Frontal cortex (tissue), 4 donors: ENCODE measurements around the gene KLHL29. TPM values are rescaled to one million over a fixed set of nuclear protein-coding genes. Genes with fewer than 3 reads are reported as not detected.

Experiments
- DNase-seq, 2 donors: peaks; one replicate each; pipeline ENCODE4 v3.0.0; 2012; ENCODE audit warnings: low spot score in 2 of 2
- FAIRE-seq: peaks from 2 replicates; lab custom pipeline; 2012; peaks lifted over from hg19 to GRCh38; lab: Jason Lieb, UNC
- total RNA-seq: library from RNA; depleted of rRNA; stranded (reverse); fragments of >200 nt; gene quantifications from one replicate; pipeline ENCODE4 v1.2.3, GENCODE V29; 2014
- donor health status: control.
- donor health status: control.
- donor health status: control.

Gene KLHL29
- total RNA-seq, 1 donor from 2014 or later: 14.3 TPM

- FAIRE-seq (no peak), DNase-seq (no peak)
These were observed 289.1 kb downstream of the KLHL29 start for GRCh38 chr2:23673830-23674679.

- FAIRE-seq (no peak), DNase-seq (no peak)
These were observed 290.5 kb downstream of the KLHL29 start for GRCh38 chr2:23675506-23675905.

GRCh38 chr2:23677836-23678235 lies 292.9 kb downstream of the KLHL29 start:
- FAIRE-seq: no peak
- DNase-seq: no peak

- no peak for FAIRE-seq
- no peak for DNase-seq
These were observed 294.1 kb downstream of the KLHL29 start for GRCh38 chr2:23679044-23679443.

- DNase-seq (no peak), FAIRE-seq (no peak)
These were observed 296.0 kb downstream of the KLHL29 start for GRCh38 chr2:23680951-23681350.

GRCh38 chr2:23681356-23682140 lies 296.6 kb downstream of the KLHL29 start:
- FAIRE-seq (no peak), DNase-seq (no peak)

GRCh38 chr2:23682481-23682880 lies 297.5 kb downstream of the KLHL29 start:
- FAIRE-seq: no peak
- DNase-seq: no peak

- no peak for FAIRE-seq
- DNase-seq: no peak
These were observed 298.0 kb downstream of the KLHL29 start for GRCh38 chr2:23683001-23683400.

GRCh38 chr2:23684395-23685176 lies 299.6 kb downstream of the KLHL29 start:
- no peak for FAIRE-seq
- DNase-seq: no peak

GRCh38 chr2:23685181-23685580 lies 300.2 kb downstream of the KLHL29 start:
- DNase-seq: no peak
- FAIRE-seq: no peak

GRCh38 chr2:23685706-23686105 lies 300.7 kb downstream of the KLHL29 start:
- no peak for FAIRE-seq
- no peak for DNase-seq

GRCh38 chr2:23686405-23687029 lies 301.5 kb downstream of the KLHL29 start:
- FAIRE-seq (no peak), DNase-seq (no peak)

- FAIRE-seq (no peak), DNase-seq (no peak)
These were observed 302.2 kb downstream of the KLHL29 start for GRCh38 chr2:23687214-23687613.

- FAIRE-seq (no peak), DNase-seq (no peak)
These were observed 302.7 kb downstream of the KLHL29 start for GRCh38 chr2:23687713-23688112.

GRCh38 chr2:23688486-23689130 lies 303.6 kb downstream of the KLHL29 start:
- DNase-seq: no peak
- no peak for FAIRE-seq

GRCh38 chr2:23689131-23689700 lies 304.2 kb downstream of the KLHL29 start:
- DNase-seq (no peak), FAIRE-seq (no peak)

- FAIRE-seq: no peak
- DNase-seq: no peak
These were observed 304.9 kb downstream of the KLHL29 start for GRCh38 chr2:23689891-23690290.

- DNase-seq (no peak), FAIRE-seq (no peak)
These were observed 305.6 kb downstream of the KLHL29 start for GRCh38 chr2:23690421-23691105.

GRCh38 chr2:23691106-23691470 lies 306.1 kb downstream of the KLHL29 start:
- DNase-seq (no peak), FAIRE-seq (no peak)
